ENCODE data around the gene LYPD5. TPM values are rescaled to one million over a fixed set of nuclear protein-coding genes. Genes with fewer than 3 reads are reported as not detected.

Gene LYPD5
- total RNA-seq, 4 donors from 2014 or later, result 0.35 to 1.4 TPM; not detected in 2

DNA sequence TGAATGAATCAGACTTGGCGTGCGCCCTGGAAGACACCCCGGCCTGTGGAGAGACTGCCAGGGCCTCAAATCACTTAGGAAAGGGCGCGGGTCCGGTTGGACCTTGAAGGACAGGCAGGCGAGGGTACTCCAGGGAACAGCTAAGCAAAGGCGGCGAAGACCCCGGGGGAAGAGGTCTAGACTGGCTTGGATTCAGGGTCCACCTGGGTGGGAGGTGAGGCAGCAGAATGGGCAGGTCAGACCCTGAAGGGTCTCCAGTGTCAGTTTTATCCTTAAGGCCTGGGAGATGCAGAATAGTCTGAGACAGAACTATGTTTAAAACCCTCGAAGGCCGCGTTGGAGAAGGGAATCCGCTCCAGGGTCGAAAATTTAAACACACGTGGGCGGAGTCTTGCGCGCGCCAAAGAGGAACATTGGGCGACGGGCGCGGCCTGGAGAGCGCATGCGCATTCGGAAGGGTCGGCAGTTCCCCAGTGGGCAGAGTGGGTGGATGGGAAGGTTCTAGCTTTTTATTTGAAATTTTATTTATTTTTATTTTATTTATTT is 46.9 kb downstream of the LYPD5 start:
- H3K27ac ChIP-seq, result peak overlapping the region; percentile 98 to 99 (median 98)
- intact Hi-C loops (cut with DNase I; ENCODE audit: low total_unique reads), result loop anchor here (1.0 to 10.0 kb wide), 2 partner anchors 159 to 221 kb away; partner anchors contain the start of genes IRGQ, ZNF575 and ZNF576
- in situ Hi-C loops (cut with MboI; ENCODE audit: low sequenced_read_pairs in 4 of 4), result no loop called here
- H3K36me3 ChIP-seq, result peaks cover 0 to 4% of the 10 kb centered on the region in 2 donors
- H3K27me3 ChIP-seq, result no peaks in the 10 kb centered on the region
- ATAC-seq (peak; percentile 60 to 77), DNase-seq (peak; percentile 68 to 74)
- peaks cover 5 to 19% of the 10 kb centered on the region in 2 donors for H3K4me1 ChIP-seq
- no peak for TF ChIP-seq POLR2A (IDR thresholded peaks at IDR 0.05)
- TF ChIP-seq, protein P1, sequence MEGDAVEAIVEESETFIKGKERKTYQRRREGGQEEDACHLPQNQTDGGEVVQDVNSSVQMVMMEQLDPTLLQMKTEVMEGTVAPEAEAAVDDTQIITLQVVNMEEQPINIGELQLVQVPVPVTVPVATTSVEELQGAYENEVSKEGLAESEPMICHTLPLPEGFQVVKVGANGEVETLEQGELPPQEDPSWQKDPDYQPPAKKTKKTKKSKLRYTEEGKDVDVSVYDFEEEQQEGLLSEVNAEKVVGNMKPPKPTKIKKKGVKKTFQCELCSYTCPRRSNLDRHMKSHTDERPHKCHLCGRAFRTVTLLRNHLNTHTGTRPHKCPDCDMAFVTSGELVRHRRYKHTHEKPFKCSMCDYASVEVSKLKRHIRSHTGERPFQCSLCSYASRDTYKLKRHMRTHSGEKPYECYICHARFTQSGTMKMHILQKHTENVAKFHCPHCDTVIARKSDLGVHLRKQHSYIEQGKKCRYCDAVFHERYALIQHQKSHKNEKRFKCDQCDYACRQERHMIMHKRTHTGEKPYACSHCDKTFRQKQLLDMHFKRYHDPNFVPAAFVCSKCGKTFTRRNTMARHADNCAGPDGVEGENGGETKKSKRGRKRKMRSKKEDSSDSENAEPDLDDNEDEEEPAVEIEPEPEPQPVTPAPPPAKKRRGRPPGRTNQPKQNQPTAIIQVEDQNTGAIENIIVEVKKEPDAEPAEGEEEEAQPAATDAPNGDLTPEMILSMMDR (IDR thresholded peaks at IDR 0.05 in 4 of 5, conservative IDR thresholded peaks at IDR 0.05 in 1 of 5), result no peak
- no peaks in the 10 kb centered on the region for H3K9me3 ChIP-seq
- H3K4me3 ChIP-seq, result peak overlapping the region; percentile 75 to 82 (median 80)

DNA sequence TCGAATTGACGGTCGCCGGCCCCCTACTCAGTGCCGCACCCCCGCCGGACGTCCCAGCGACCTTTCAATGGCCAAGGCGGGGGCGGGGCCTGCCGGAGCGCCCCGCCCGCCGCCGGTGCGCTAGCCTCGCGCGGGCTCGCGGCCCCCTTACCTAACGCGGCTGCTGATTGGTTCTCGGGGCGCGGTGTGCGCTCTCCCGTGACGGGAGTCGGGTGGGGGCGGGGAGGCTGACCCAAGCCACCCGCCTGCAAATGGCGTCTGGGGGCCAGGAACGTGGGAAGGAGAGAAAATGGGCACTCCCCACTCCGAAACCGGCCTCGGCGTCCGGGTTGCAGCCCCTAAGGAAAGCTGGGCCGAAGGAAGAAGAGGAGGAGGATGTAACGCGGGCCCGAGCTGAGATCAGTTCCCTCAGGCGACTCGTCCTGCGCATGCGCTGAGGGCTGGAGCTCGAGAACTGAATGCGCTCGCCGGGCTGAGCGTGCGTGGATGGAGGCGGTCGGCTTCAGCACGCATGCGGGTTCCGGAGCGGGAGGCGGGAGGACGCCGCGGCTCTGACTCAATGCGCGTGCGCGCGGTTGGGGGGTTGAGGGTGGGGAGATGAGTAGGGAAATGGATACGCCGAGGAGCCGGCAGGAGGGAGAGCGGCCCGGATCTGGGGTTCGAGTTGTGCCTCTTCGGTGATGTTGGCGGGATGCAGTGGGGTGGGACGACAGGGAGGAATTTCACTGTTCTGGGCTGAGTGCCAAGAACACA is 47.6 kb downstream of the LYPD5 start, which contains the start of gene SMG9:
SMG9 (minus strand) TSS at position 460 of the 753 bp plus-strand sequence. CDS start 4,221 bp downstream, outside the sequence.
- Histone ChIP-seq H3K36me3 (peaks cover 0 to 10% of the 10 kb centered on the region in 2 donors), H3K27ac (peak within 1 kb of the TSS; percentile 98 to 99 (median 98)), H3K27me3 (no peaks in the 10 kb centered on the region), H3K4me3 (peak within 1 kb of the TSS; percentile 75 to 82 (median 80)), H3K4me1 (peaks cover 5 to 19% of the 10 kb centered on the region in 2 donors), H3K9me3 (no peaks in the 10 kb centered on the region)
- TF ChIP-seq, protein P1 (IDR thresholded peaks at IDR 0.05 in 4 of 5, conservative IDR thresholded peaks at IDR 0.05 in 1 of 5), result no peak
- peak; percentile 70 to 77 for TF ChIP-seq POLR2A (IDR thresholded peaks at IDR 0.05)
- in situ Hi-C loops (cut with MboI; ENCODE audit: low sequenced_read_pairs in 4 of 4), result no loop called here
- DNase-seq (peak; percentile 96 to 97), ATAC-seq (peak; percentile 93 to 94)
- intact Hi-C loops (cut with DNase I; ENCODE audit: low total_unique reads), result loop anchor here (1.0 to 10.0 kb wide), 2 partner anchors 158 to 220 kb away; partner anchors contain the start of genes IRGQ, ZNF575 and ZNF576

DNA sequence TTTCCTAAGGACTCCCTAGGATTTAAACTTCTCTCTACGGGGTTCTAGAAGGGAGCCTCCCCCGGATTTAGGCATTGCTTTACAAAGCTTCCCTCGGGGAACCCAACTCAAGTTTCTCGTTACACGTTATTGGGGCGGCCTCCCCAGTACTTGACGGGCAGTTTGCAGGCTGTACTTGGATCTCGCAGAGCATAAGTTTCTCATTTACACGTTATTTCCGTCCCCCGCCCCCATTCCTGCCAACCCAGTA is 48.1 kb downstream of the LYPD5 start:
- no peaks in the 10 kb centered on the region for H3K9me3 ChIP-seq
- in situ Hi-C loops (cut with MboI; ENCODE audit: low sequenced_read_pairs in 4 of 4), result no loop called here
- DNase-seq (no peak), ATAC-seq (no peak)
- peaks cover 5 to 19% of the 10 kb centered on the region in 2 donors for H3K4me1 ChIP-seq
- intact Hi-C loops (cut with DNase I; ENCODE audit: low total_unique reads), result loop anchor here (10.0 kb wide), 1 partner anchor 219 kb away; the partner anchor contains the start of gene ZNF575
- peak overlapping the region; percentile 75 to 82 (median 80) for H3K4me3 ChIP-seq
- no peaks in the 10 kb centered on the region for H3K27me3 ChIP-seq
- H3K27ac ChIP-seq, result peak overlapping the region; percentile 98 to 99 (median 98)
- no peak for TF ChIP-seq POLR2A (IDR thresholded peaks at IDR 0.05)
- TF ChIP-seq, protein P1 (IDR thresholded peaks at IDR 0.05 in 4 of 5, conservative IDR thresholded peaks at IDR 0.05 in 1 of 5), result no peak
- H3K36me3 ChIP-seq, result peaks cover 0 to 15% of the 10 kb centered on the region in 2 donors

DNA sequence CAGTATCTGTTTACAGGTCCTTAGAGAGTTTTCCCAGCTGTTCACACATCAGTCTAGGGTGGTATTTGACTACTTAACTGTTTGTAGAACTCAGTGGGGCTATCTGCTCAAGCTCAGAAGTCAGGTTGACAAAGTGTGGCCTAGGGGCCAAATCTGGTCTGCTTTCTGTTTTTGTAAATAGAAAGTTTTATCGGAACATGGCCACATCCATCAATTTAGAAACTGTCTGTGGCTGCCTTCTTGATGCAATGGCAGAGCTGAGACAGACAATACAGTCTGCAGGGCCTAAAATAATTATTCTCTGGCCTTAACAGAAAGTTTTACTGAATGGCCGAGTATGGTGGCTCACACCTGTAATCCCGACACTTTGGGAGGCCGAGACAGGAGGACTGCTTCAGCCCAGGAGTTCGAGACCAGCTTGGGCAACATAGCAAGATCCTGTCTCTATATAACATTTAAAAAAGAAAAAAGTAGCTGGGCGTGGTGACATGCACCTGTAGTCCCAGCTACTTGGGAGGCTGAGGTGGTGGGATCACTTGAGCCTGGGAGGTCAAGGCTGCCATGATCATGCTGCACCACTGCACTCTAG is 49.9 kb downstream of the LYPD5 start:
- H3K27ac ChIP-seq, result peak overlapping the region in 3 of 4 donors; percentile 14 to 98 (median 98)
- in situ Hi-C loops (cut with MboI; ENCODE audit: low sequenced_read_pairs in 4 of 4), result no loop called here

More for the DNA sequence above, 49.9 kb downstream of the LYPD5 start:
- DNase-seq (no peak), ATAC-seq (no peak)
- Histone ChIP-seq H3K4me3 (no peak overlapping the region), H3K27me3 (no peaks in the 10 kb centered on the region), H3K36me3 (peaks cover 0 to 32% of the 10 kb centered on the region in 2 donors), H3K9me3 (no peaks in the 10 kb centered on the region), H3K4me1 (peaks cover 5 to 19% of the 10 kb centered on the region in 2 donors)
- TF ChIP-seq, protein P1 (IDR thresholded peaks at IDR 0.05 in 4 of 5, conservative IDR thresholded peaks at IDR 0.05 in 1 of 5), result no peak
- no peak for TF ChIP-seq POLR2A (IDR thresholded peaks at IDR 0.05)
- intact Hi-C loops (cut with DNase I; ENCODE audit: low total_unique reads), result loop anchor here (10.0 kb wide), 1 partner anchor 218 kb away; the partner anchor contains the start of gene ZNF575
